ENCODE measurements around the gene RETREG2. TPM values are rescaled to one million over a fixed set of nuclear protein-coding genes. Genes with fewer than 3 reads are reported as not detected.

The RETREG2 gene
- total RNA-seq, 1 experiment from 2014 or later: 69.7 TPM

- Mint-ChIP-seq H3K4me3 (ENCODE audit: low read depth, unreplicated experiment) (no peak overlapping the region), H3K36me3 (ENCODE audit: insufficient read depth, unreplicated experiment) (peaks cover 24% of the 10 kb centered on the region), H3K27ac (ENCODE audit: unreplicated experiment) (peak overlapping the region; percentile 35), H3K4me1 (ENCODE audit: low read depth, unreplicated experiment) (peaks cover 8% of the 10 kb centered on the region), H3K9me3 (ENCODE audit: low read depth, unreplicated experiment) (no peaks in the 10 kb centered on the region), H3K27me3 (ENCODE audit: unreplicated experiment) (no peaks in the 10 kb centered on the region)
- no TSS peak for BruUV-seq (replicated peaks)
- intact Hi-C loops (cut with micrococcal nuclease; ENCODE audit: unreplicated experiment): no loop called here
- no peak for DNase-seq
- no peak for TF ChIP-seq CTCF (IDR thresholded peaks at IDR 0.05; ENCODE audit: unreplicated experiment)
- CTCF ChIA-PET: interaction anchor here (1.2 kb wide), 1 partner anchor 10 kb away, joined by 3 read pairs; no protein-coding TSS in a partner anchor
These were observed 30.0 kb downstream of the RETREG2 start for GRCh38 chr2:219207884-219208740.

- peaks cover 8% of the 10 kb centered on the region for H3K4me1 Mint-ChIP-seq (ENCODE audit: low read depth, unreplicated experiment)
- no peaks in the 10 kb centered on the region for H3K27me3 Mint-ChIP-seq (ENCODE audit: unreplicated experiment)
- BruUV-seq (replicated peaks): no TSS peak
- CTCF ChIA-PET: interaction anchor here (1.2 kb wide), 1 partner anchor 8 kb away, joined by 3 read pairs; no protein-coding TSS in a partner anchor
- no peak overlapping the region for H3K4me3 Mint-ChIP-seq (ENCODE audit: low read depth, unreplicated experiment)
- no peak for DNase-seq
- H3K36me3 Mint-ChIP-seq (ENCODE audit: insufficient read depth, unreplicated experiment): peaks cover 24% of the 10 kb centered on the region
- no peak overlapping the region for H3K27ac Mint-ChIP-seq (ENCODE audit: unreplicated experiment)
- H3K9me3 Mint-ChIP-seq (ENCODE audit: low read depth, unreplicated experiment): no peaks in the 10 kb centered on the region
- intact Hi-C loops (cut with micrococcal nuclease; ENCODE audit: unreplicated experiment): loop anchor here (10.0 kb wide), 1 partner anchor 45 kb away; the partner anchor contains the start of gene NHEJ1
- no peak for TF ChIP-seq CTCF (IDR thresholded peaks at IDR 0.05; ENCODE audit: unreplicated experiment)
These were observed 31.4 kb downstream of the RETREG2 start for GRCh38 chr2:219209236-219210195.

GRCh38 chr2:219210196-219210885, 32.3 kb downstream of the RETREG2 start:
- intact Hi-C loops (cut with micrococcal nuclease; ENCODE audit: unreplicated experiment): loop anchor here (10.0 kb wide), 1 partner anchor 46 kb away; the partner anchor contains the start of gene NHEJ1
- BruUV-seq (replicated peaks): no TSS peak
- CTCF ChIA-PET: no interaction called here
- Mint-ChIP-seq H3K4me3 (ENCODE audit: low read depth, unreplicated experiment) (no peak overlapping the region), H3K4me1 (ENCODE audit: low read depth, unreplicated experiment) (peaks cover 8% of the 10 kb centered on the region), H3K36me3 (ENCODE audit: insufficient read depth, unreplicated experiment) (peaks cover 24% of the 10 kb centered on the region), H3K27ac (ENCODE audit: unreplicated experiment) (no peak overlapping the region), H3K27me3 (ENCODE audit: unreplicated experiment) (no peaks in the 10 kb centered on the region), H3K9me3 (ENCODE audit: low read depth, unreplicated experiment) (no peaks in the 10 kb centered on the region)
- DNase-seq: no peak
- no peak for TF ChIP-seq CTCF (IDR thresholded peaks at IDR 0.05; ENCODE audit: unreplicated experiment)

All from Calu3 (cell line).